K562 (cell line): ENCODE data around the gene LPCAT3. TPM values are rescaled to one million over a fixed set of nuclear protein-coding genes. Genes with fewer than 3 reads are reported as not detected.

Experiments
- ATAC-seq: fragments of 200-7000 bp; cut with Tn5 transposase; 3 replicates; pipeline ENCODE4 v1.9.1; 2020; ENCODE audit warnings: moderate library complexity
- BruUV-seq: library from RNA; stranded (reverse); fragments of 400-500 nt; replicated peaks from 2 replicates; lab custom pipeline; 2021; lab: Mats Ljungman, UMichigan
- CTCF ChIA-PET: fragments of 300-600 bp; formaldehyde crosslinking; extraction: SDS; loops from one replicate; lab custom pipeline; 2021; ENCODE audit warnings: low intra/inter-chr PET ratio; lab: Yijun Ruan, JAX
- POLR2A ChIA-PET: fragments of 300-600, 350-650 bp; sonication (Branson Sonifier 250); formaldehyde crosslinking; extraction: SDS; loops from one replicate; lab custom pipeline; 2021; ENCODE audit warnings: antibody characterized with exemption, inconsistent platforms; lab: Yijun Ruan, JAX
- DNase-seq, 4 experiments: peaks; one replicate each; pipeline versions ENCODE4 v3.0.0 to v3.0.0-alpha.2; 2011 to 2018; ENCODE audit warnings: low spot score in 3 of 4, mixed read lengths in 3 of 4; ENCODE audit errors: extremely low read depth in 1 of 4
- FAIRE-seq: peaks from 2 replicates; lab custom pipeline; 2011; peaks lifted over from hg19 to GRCh38; lab: Jason Lieb, UNC
- H2AFZ ChIP-seq: 2 replicates; pipeline ENCODE4 v1.6.0; 2011; ENCODE audit warnings: low read depth, low read length, control low read depth, inconsistent platforms
- H3K27ac ChIP-seq: fragments of 200-600 bp; 3 replicates; pipeline ENCODE4 v1.8.0; 2011; ENCODE audit warnings: low read depth, mild to moderate bottlenecking, control low read depth, inconsistent platforms, low read length, moderate library complexity, mixed read lengths; ENCODE audit errors: extremely low read depth
- H3K27me3 ChIP-seq, 2 experiments: fragments of 300-600 bp in 1 of 2; 2 replicates in 1 of 2; 3 replicates in 1 of 2; pipeline versions ENCODE4 v1.6.0 to v1.8.0; 2011; ENCODE audit warnings: inconsistent platforms in 2 of 2, low read length in 2 of 2, mild to moderate bottlenecking in 1 of 2, mixed read lengths in 1 of 2, moderate library complexity in 1 of 2; ENCODE audit not compliant: control insufficient read depth in 2 of 2, insufficient read depth in 2 of 2
- H3K36me3 ChIP-seq: fragments of 300-600 bp; 3 replicates; pipeline ENCODE4 v1.8.0; 2011; ENCODE audit warnings: mild to moderate bottlenecking, low read length, inconsistent platforms; ENCODE audit not compliant: control insufficient read depth, insufficient read depth
- H3K4me1 ChIP-seq, 2 experiments: fragments of 200-600 bp in 1 of 2; replicated peaks in 1 of 2; 2 replicates in 1 of 2; 3 replicates in 1 of 2; pipeline versions ENCODE4 v1.5.1 to v1.8.0; 2011; ENCODE audit warnings: inconsistent platforms in 2 of 2, low read length in 2 of 2, mild to moderate bottlenecking in 1 of 2, mixed read lengths in 1 of 2, moderate library complexity in 1 of 2; ENCODE audit not compliant: control insufficient read depth in 2 of 2, insufficient read depth in 2 of 2
- H3K4me2 ChIP-seq: 2 replicates; pipeline ENCODE4 v1.6.1; 2011; ENCODE audit warnings: low read length, control low read depth, inconsistent platforms, mixed read lengths; ENCODE audit not compliant: insufficient read depth
- H3K4me3 ChIP-seq: fragments of 200-600 bp; sonication (generic), shearing (Covaris generic); 2 replicates; pipeline ENCODE4 v1.5.1; 2016; ENCODE audit warnings: control low read depth, inconsistent platforms
- H3K79me2 ChIP-seq: fragments of 200-600 bp; 3 replicates; pipeline ENCODE4 v1.8.0; 2011; ENCODE audit warnings: low read length, inconsistent platforms; ENCODE audit not compliant: control insufficient read depth, insufficient read depth
- H3K9ac ChIP-seq, 2 experiments: 2 replicates each; pipeline versions ENCODE4 v1.6.0 to v1.6.1; 2011; ENCODE audit warnings: low read depth in 2 of 2, low read length in 2 of 2, control low read depth in 1 of 2, inconsistent platforms in 1 of 2, mild to moderate bottlenecking in 1 of 2, mixed read lengths in 1 of 2; ENCODE audit not compliant: insufficient read depth in 1 of 2
- H3K9me1 ChIP-seq: one replicate; pipeline ENCODE4 v1.6.0; 2011; ENCODE audit warnings: inconsistent platforms, mild to moderate bottlenecking, low read length, moderate library complexity; ENCODE audit not compliant: control insufficient read depth, insufficient read depth
- H3K9me3 ChIP-seq: replicated peaks from 2 replicates; pipeline ENCODE4 v1.5.1; 2011; ENCODE audit warnings: low read depth, low read length, inconsistent platforms; ENCODE audit not compliant: control insufficient read depth, insufficient read depth
- H4K20me1 ChIP-seq: replicated peaks from 2 replicates; pipeline ENCODE4 v1.6.1; 2011; ENCODE audit warnings: low read length, inconsistent platforms, mixed read lengths; ENCODE audit not compliant: control insufficient read depth, insufficient read depth
- CSDE1 ChIP-seq, 2 experiments: fragments of 450-650 bp; IDR thresholded peaks; 2 replicates each; pipeline ENCODE4 v1.6.1; 2016; ENCODE audit warnings: mild to moderate bottlenecking in 1 of 2
- CTBP1 ChIP-seq: fragments of 450-650 bp; IDR thresholded peaks from 2 replicates; pipeline ENCODE4 v1.6.1; 2016; ENCODE audit warnings: borderline replicate concordance
- GATAD2A ChIP-seq: fragments of 450-650 bp; IDR thresholded peaks from 2 replicates; pipeline ENCODE4 v1.6.1; 2017
- LCOR ChIP-seq: sonication (generic); formaldehyde crosslinking; IDR thresholded peaks from 2 replicates; pipeline ENCODE4 v1.8.0; 2022; ENCODE audit warnings: mild to moderate bottlenecking, missing genetic modification reagents
- MYNN ChIP-seq, 2 experiments: sonication (generic); formaldehyde crosslinking in 1 of 2; IDR thresholded peaks; 2 replicates each; pipeline versions ENCODE4 v1.5.0 to v1.6.1; 2016 to 2020; ENCODE audit warnings: antibody characterized with exemption in 1 of 2, missing genetic modification reagents in 1 of 2
- NR2C2 ChIP-seq, 2 experiments: fragments of 200-800 bp in 1 of 2; sonication (Bioruptor generic) in 1 of 2; sonication (generic) in 1 of 2; formaldehyde crosslinking in 1 of 2; IDR thresholded peaks; 2 replicates each; pipeline versions ENCODE4 v1.6.1 to v1.8.0; 2016 to 2022; ENCODE audit warnings: mild to moderate bottlenecking in 1 of 2, missing compliant biosample characterization in 1 of 2, missing genetic modification characterization in 1 of 2, missing genetic modification reagents in 1 of 2
- POLR2G ChIP-seq: fragments of 200-400 bp; formaldehyde crosslinking; IDR thresholded peaks from 2 replicates; pipeline ENCODE4 v1.6.1; 2017; ENCODE audit warnings: low read depth, mild to moderate bottlenecking, antibody characterized with exemption, low read length, moderate library complexity
- SFPQ ChIP-seq: fragments of 200-400 bp; formaldehyde crosslinking; IDR thresholded peaks from 2 replicates; pipeline ENCODE4 v1.6.1; 2017; ENCODE audit warnings: mild to moderate bottlenecking, low read depth, low read length, moderate library complexity
- SMARCA5 ChIP-seq: fragments of 450-650 bp; IDR thresholded peaks from 2 replicates; pipeline ENCODE4 v1.6.1; 2016
- ZEB2 ChIP-seq: fragments of 450-650 bp; IDR thresholded peaks from 2 replicates; pipeline ENCODE4 v1.6.1; 2016
- ZNF143 ChIP-seq: sonication (generic); formaldehyde crosslinking; IDR thresholded peaks from 2 replicates; pipeline ENCODE4 v1.9.0; 2022; ENCODE audit warnings: mild to moderate bottlenecking, missing genetic modification reagents
- ZNF239 ChIP-seq: fragments of 250-450 bp; sonication (Bioruptor Pico); IDR thresholded peaks from 2 replicates; pipeline ENCODE4 v1.4.0; 2020; ENCODE audit warnings: mild to moderate bottlenecking
- ZNF263 ChIP-seq: sonication (generic); formaldehyde crosslinking; IDR thresholded peaks from 2 replicates; pipeline ENCODE4 v1.8.0; 2022; ENCODE audit warnings: mild to moderate bottlenecking, missing genetic modification reagents, borderline replicate concordance
- WGBS: fragments of 100-300 bp; shearing (Covaris generic); methylation state at CpG from one replicate; pipeline ENCODE4 v1.1.6; 2016; ENCODE audit warnings: low coverage, mixed read lengths; ENCODE audit not compliant: insufficient coverage; ENCODE audit errors: missing lambda C conversion rate; 5-methylcytosine and 5-hydroxymethylcytosine counted together
- in situ Hi-C: fragments of 300-500 bp; cut with MboI; formaldehyde crosslinking; loops from 4 replicates; pipeline ENCODE4 v1.15.0; 2018; ENCODE audit warnings: inconsistent platforms, mixed read lengths
- intact Hi-C: fragments of 100-400 bp; cut with micrococcal nuclease; formaldehyde crosslinking; loops from 2 replicates; pipeline ENCODE4 v1.14.2; 2022
- polyA plus RNA-seq, 8 experiments: library from polyadenylated mRNA; depleted of rRNA in 4 of 8; stranded (reverse) in 5 of 8; unstranded in 3 of 8; fragments of >200 nt; fragmentation: Nextera tagmentation in 2 of 8; fragmentation: Illumina TruSeq in 1 of 8; extraction: Ambion mirVana in 2 of 8; extraction: Trizol in 1 of 8; gene quantifications; 2 replicates each; pipeline versions ENCODE4 v1.2.1 to v1.2.3, GENCODE V29; 2011 to 2014; ENCODE audit warnings: inconsistent platforms in 1 of 8, missing spikeins in 1 of 8
- total RNA-seq, 7 experiments: library from RNA; depleted of rRNA in 6 of 7; stranded (reverse); fragments of >200 nt in 6 of 7; fragmentation: Illumina TruSeq in 2 of 7; extraction: Trizol in 2 of 7; gene quantifications; 2 replicates each; pipeline versions ENCODE4 v1.2.1 to v1.2.3, GENCODE V29; 2011 to 2021; ENCODE audit warnings: low replicate concordance in 1 of 7
- TF ChIP-seq, protein P1 (sequence below), 2 experiments: fragments of 450-650 bp; IDR thresholded peaks; 2 replicates each; pipeline ENCODE4 v1.6.1; 2016

LPCAT3 gene
- total and polyA plus RNA-seq, 9 of the 15 experiments (the other 6 are each of a cell fraction or from before 2014, with no cell fraction given): 4.9 to 52.5 (median 25.3) TPM

- peak; percentile 87 for FAIRE-seq
- WGBS: 2% methylated on average over 39 of the region's 48 CpGs
- BruUV-seq: no TSS peak
- peak; percentile 84 for TF ChIP-seq ZNF263 (CRISPR knock-in tag)
- TF ChIP-seq SFPQ: peak; percentile 93
- TF ChIP-seq SMARCA5: no peak
- peak; percentile 45; the same call in 1 of the 2 replicates for TF ChIP-seq ZEB2
- TF ChIP-seq NR2C2 (CRISPR knock-in tag; IDR thresholded peaks at IDR 0.05): no peak
- peak; percentile 35 for TF ChIP-seq NR2C2 (tag; IDR thresholded peaks at IDR 0.05)
- TF ChIP-seq POLR2G: peak; percentile 95
- TF ChIP-seq, protein P1, sequence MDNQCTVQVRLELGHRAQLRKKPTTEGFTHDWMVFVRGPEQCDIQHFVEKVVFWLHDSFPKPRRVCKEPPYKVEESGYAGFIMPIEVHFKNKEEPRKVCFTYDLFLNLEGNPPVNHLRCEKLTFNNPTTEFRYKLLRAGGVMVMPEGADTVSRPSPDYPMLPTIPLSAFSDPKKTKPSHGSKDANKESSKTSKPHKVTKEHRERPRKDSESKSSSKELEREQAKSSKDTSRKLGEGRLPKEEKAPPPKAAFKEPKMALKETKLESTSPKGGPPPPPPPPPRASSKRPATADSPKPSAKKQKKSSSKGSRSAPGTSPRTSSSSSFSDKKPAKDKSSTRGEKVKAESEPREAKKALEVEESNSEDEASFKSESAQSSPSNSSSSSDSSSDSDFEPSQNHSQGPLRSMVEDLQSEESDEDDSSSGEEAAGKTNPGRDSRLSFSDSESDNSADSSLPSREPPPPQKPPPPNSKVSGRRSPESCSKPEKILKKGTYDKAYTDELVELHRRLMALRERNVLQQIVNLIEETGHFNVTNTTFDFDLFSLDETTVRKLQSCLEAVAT (IDR thresholded peaks at IDR 0.05): peak in 1 of 2 experiments; percentile 80; a peak in 1 of 4 replicates
- TF ChIP-seq CTBP1: peak; percentile 97
- no peak for TF ChIP-seq GATAD2A
- TF ChIP-seq ZNF143 (CRISPR knock-in tag): no peak
- TF ChIP-seq CSDE1 (IDR thresholded peaks at IDR 0.05): no peak
- TF ChIP-seq LCOR: peak; percentile 84
- TF ChIP-seq MYNN (IDR thresholded peaks at IDR 0.05): no peak
- TF ChIP-seq MYNN (CRISPR knock-in tag; IDR thresholded peaks at IDR 0.05): no peak
- TF ChIP-seq ZNF239: no peak
Measured at GRCh38 chr12:6944381-6945186, 73.7 kb downstream of the LPCAT3 start.

More at GRCh38 chr12:6944381-6945186, 73.7 kb downstream of the LPCAT3 start:
- Histone ChIP-seq H3K9me1 (no peaks in the 10 kb centered on the region), H2AFZ (peak overlapping the region; percentile 79), H3K27ac (peak overlapping the region; percentile 96), H3K4me1 (peaks cover 13 to 50% of the 10 kb centered on the region in 2 experiments), H3K9ac (peak overlapping the region; percentile 86 to 88), H3K4me3 (peak overlapping the region; percentile 49), H3K4me2 (peak overlapping the region; percentile 94), H3K79me2 (peaks cover 13% of the 10 kb centered on the region), H4K20me1 (no peaks in the 10 kb centered on the region), H3K27me3 (no peaks in the 10 kb centered on the region), H3K36me3 (peaks cover 24% of the 10 kb centered on the region; the same call in 2 of the 3 replicates), H3K9me3 (no peaks in the 10 kb centered on the region)
- CTCF ChIA-PET: interaction anchor here (1.3 to 2.3 kb wide), 5 partner anchors 17 to 165 kb away, joined by 4 to 14 read pairs (median 12); partner anchors contain the start of gene C1R
- intact Hi-C loops (loop anchor here (1.0 to 5.0 kb wide), 5 partner anchors 20 to 164 kb away; partner anchors contain the start of genes C1RL and TPI1), in situ Hi-C loops (loop anchor here (5.0 kb wide), 1 partner anchor 77 kb away; the partner anchor contains the start of gene TPI1)
- DNase-seq (peak; percentile 55 to 92 (median 65)), ATAC-seq (peak; percentile 72)
- POLR2A ChIA-PET: interaction anchor here (0.5 to 6.3 kb wide), 40 partner anchors 10 to 322 kb away, joined by 3 to 98 read pairs (median 5); partner anchors contain the start of genes ATN1, C1RL, CDCA3 and LRRC23
